Breast epithelium (tissue), 4 donors: ENCODE results near the gene CIZ1. TPM values are rescaled to one million over a fixed set of nuclear protein-coding genes. Genes with fewer than 3 reads are reported as not detected.

Experiments used
- DNase-seq, 2 donors: peaks; one replicate each; pipeline ENCODE4 v3.0.0-alpha.2; 2019; ENCODE audit warnings: low spot score in 2 of 2
- H3K27ac ChIP-seq, 2 donors: fragments of 200-600 bp; sonication (generic) in 1 of 2; one replicate each; pipeline ENCODE4 v1.5.1; 2016 to 2019; ENCODE audit warnings: mild to moderate bottlenecking in 1 of 2
- H3K27me3 ChIP-seq, 2 donors: fragments of 200-600 bp; sonication (generic) in 1 of 2; one replicate each; pipeline versions ENCODE4 v1.5.1 to v1.6.0; 2017 to 2019; ENCODE audit warnings: control low read depth in 1 of 2, mild to moderate bottlenecking in 1 of 2
- H3K36me3 ChIP-seq: fragments of 200-600 bp; one replicate; pipeline ENCODE4 v1.5.1; 2019
- H3K4me1 ChIP-seq, 2 donors: fragments of 200-600 bp; sonication (generic); one replicate each; pipeline ENCODE4 v1.5.1; 2016 to 2019; ENCODE audit warnings: control low read depth in 1 of 2
- H3K4me3 ChIP-seq, 3 donors: fragments of 200-600 bp; sonication (generic); 1 replicate in 2 of 3; 2 replicates in 1 of 3; pipeline ENCODE4 v1.5.1; 2016 to 2019; ENCODE audit warnings: mild to moderate bottlenecking in 3 of 3, moderate library complexity in 2 of 3
- H3K9me3 ChIP-seq, 2 donors: fragments of 200-600 bp; sonication (generic) in 1 of 2; one replicate each; pipeline ENCODE4 v1.5.1; 2016 to 2019; ENCODE audit warnings: control low read depth in 1 of 2
- POLR2A ChIP-seq: fragments of 450-650 bp; IDR thresholded peaks from one replicate; pipeline ENCODE4 v1.6.1; 2016; ENCODE audit warnings: antibody characterized with exemption, mild to moderate bottlenecking, moderate library complexity
- POLR2AphosphoS5 ChIP-seq, 3 donors: sonication (generic); formaldehyde crosslinking; IDR thresholded peaks; one replicate each; pipeline ENCODE4 v1.6.1; 2017; ENCODE audit warnings: antibody characterized with exemption in 3 of 3
- intact Hi-C: fragments of 100-400 bp; cut with DNase I; formaldehyde crosslinking; loops from one replicate; pipeline ENCODE4 v1.15.1; 2023; ENCODE audit warnings: low total_unique reads
- total RNA-seq, 3 donors: library from RNA; depleted of rRNA; stranded (reverse); fragments of >200 nt; gene quantifications; one replicate each; pipeline ENCODE4 v1.1.0, GENCODE V29; 2016
- TF ChIP-seq, protein P1 (sequence below), 3 donors: fragments of 450-650 bp; IDR thresholded peaks; one replicate each; pipeline ENCODE4 v1.5.1; 2016 to 2017; ENCODE audit warnings: antibody characterized with exemption in 3 of 3, mild to moderate bottlenecking in 3 of 3, moderate library complexity in 3 of 3

Gene CIZ1
- total RNA-seq, 3 donors from 2014 or later = 54.1 to 71.8 (median 58.4) TPM

DNA sequence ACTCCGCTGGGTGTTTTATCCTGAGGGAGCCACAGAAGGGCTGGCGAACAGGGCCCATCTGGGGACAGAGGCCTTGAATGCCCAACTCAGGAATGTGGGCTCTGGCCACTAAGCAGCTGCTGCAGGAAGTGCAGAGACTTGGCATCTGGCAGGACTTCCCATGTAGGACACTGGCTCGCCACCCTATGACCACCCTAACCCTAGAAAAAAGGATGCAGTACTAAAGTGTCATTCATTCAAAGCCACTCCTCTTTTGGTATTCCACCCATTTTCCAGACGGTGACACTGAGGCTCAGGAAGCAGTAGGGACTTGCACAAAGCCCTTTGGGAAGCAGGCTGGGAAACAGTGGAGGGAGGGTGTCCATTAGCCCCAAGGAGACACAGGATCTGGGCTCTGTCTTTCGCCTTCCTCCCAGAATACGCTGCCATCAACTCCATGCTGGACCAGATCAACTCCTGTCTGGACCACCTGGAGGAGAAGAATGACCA lies 28.3 kb downstream of the CIZ1 start:
- no peak overlapping the region for H3K27ac ChIP-seq
- H3K9me3 ChIP-seq = no peaks in the 10 kb centered on the region
- no peaks in the 10 kb centered on the region for H3K4me1 ChIP-seq
- DNase-seq = no peak
- intact Hi-C loops = no loop called here
- peaks cover 4% of the 10 kb centered on the region for H3K36me3 ChIP-seq
- TF ChIP-seq POLR2AphosphoS5 (IDR thresholded peaks at IDR 0.05) = no peak
- TF ChIP-seq, protein P1, sequence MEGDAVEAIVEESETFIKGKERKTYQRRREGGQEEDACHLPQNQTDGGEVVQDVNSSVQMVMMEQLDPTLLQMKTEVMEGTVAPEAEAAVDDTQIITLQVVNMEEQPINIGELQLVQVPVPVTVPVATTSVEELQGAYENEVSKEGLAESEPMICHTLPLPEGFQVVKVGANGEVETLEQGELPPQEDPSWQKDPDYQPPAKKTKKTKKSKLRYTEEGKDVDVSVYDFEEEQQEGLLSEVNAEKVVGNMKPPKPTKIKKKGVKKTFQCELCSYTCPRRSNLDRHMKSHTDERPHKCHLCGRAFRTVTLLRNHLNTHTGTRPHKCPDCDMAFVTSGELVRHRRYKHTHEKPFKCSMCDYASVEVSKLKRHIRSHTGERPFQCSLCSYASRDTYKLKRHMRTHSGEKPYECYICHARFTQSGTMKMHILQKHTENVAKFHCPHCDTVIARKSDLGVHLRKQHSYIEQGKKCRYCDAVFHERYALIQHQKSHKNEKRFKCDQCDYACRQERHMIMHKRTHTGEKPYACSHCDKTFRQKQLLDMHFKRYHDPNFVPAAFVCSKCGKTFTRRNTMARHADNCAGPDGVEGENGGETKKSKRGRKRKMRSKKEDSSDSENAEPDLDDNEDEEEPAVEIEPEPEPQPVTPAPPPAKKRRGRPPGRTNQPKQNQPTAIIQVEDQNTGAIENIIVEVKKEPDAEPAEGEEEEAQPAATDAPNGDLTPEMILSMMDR (IDR thresholded peaks at IDR 0.05) = no peak
- no peak for TF ChIP-seq POLR2A
- no peak overlapping the region for H3K4me3 ChIP-seq
- H3K27me3 ChIP-seq = no peaks in the 10 kb centered on the region

DNA sequence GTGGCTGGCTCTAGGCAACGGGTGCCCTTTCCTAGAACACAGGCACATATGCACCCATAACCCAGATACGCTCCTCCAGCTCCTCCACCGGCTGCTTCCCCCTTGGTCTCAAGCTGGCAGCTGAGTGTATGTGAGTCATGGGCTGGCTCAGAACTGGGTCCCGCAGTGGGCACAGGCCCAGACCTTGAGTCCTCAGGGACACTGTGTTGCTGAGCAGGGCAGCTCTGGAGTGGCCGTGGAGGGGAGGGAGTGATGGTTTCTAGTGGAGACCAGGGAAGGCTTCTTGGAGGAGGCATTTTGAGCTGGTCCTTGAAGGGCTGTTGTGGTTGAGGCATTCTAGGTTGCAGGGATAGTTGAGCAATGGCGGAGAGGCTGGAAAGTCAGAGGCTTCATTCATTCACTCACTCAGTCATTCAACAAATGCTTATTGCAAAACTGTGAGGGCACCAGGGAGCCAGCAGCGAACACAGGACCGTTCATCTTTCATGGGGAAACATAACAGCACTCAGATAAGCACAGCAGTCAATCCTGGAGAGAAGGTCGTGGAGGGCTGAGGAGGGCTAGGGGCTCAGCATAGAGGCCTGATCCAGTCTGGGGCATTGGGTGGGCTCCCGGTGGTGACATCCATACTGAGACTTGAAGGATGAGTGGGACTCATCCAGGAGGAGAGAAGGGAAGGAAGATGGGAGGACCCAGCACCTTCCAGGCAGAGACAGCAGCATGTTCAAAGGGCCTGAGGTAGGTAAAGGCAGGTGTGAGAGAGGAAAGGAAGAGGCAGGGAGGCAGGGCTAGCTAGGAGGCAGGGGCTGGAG lies 29.0 kb downstream of the CIZ1 start:
- no peak for DNase-seq
- Histone ChIP-seq H3K36me3 (peaks cover 4% of the 10 kb centered on the region), H3K4me3 (no peak overlapping the region), H3K27ac (no peak overlapping the region), H3K4me1 (no peaks in the 10 kb centered on the region), H3K27me3 (no peaks in the 10 kb centered on the region), H3K9me3 (no peaks in the 10 kb centered on the region)
- TF ChIP-seq POLR2A (no peak), POLR2AphosphoS5 (IDR thresholded peaks at IDR 0.05) (no peak)
- TF ChIP-seq, protein P1 (IDR thresholded peaks at IDR 0.05) = no peak
- intact Hi-C loops = no loop called here

DNA sequence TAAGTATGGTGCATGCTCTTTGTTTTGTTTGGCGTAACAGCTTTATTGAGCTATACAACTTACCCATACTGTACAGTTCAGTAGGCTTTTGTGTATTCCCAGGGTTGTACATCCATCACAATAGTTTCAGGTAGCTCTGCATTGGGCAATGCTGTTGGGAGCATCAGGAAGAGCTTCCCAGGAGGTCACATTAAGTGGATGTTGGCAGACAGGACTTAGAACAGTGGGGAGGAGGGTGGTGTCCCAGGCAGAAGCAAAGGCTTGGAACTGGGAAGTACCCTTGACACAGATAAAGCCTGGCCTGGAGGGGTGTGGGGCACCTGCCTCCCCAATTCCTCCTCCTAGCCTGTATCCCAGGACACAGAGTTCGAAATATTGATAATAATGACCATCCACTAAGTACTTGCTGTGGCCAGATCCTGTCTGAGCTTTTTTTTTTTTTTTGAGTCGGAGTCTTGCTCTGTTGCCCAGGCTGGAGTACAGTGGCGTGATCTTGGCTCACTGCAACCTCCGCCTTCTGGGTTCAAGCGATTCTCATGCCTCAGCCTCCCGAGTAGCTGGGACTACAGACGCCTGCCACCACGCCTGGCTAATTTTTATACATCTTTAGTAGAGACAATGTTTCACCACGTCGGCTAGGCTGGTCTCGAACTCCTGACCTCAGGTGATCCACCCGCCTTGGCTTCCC lies 30.0 kb downstream of the CIZ1 start:
- Histone ChIP-seq H3K9me3 (no peaks in the 10 kb centered on the region), H3K36me3 (peaks cover 1% of the 10 kb centered on the region), H3K27me3 (no peaks in the 10 kb centered on the region), H3K27ac (no peak overlapping the region), H3K4me3 (peak overlapping the region in 1 of 3 donors; percentile 80), H3K4me1 (no peaks in the 10 kb centered on the region)
- no peak for TF ChIP-seq POLR2A
- no peak for TF ChIP-seq POLR2AphosphoS5 (IDR thresholded peaks at IDR 0.05)
- TF ChIP-seq, protein P1 (IDR thresholded peaks at IDR 0.05) = no peak
- no peak for DNase-seq
- intact Hi-C loops = no loop called here

DNA sequence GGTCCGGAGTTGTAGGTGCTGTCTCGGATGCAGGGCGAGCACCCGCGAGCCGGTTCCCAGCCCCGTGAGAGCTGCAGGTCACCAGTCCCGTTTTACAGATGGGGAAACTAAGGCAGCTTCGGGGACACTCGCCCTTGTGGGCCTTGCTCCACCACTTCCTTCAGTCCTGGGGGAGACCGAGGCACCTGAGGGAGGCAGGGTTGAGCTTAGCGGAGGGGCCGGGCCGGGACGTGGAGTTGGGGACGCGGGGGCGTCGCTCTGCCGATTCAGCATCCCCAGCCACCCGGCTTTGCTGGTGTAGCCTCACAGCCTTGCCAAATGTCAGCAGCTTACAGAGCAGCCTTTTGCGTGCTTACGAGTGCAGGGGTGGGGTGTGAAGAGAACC lies 30.8 kb downstream of the CIZ1 start:
- H3K9me3 ChIP-seq = no peaks in the 10 kb centered on the region
- H3K4me1 ChIP-seq = no peaks in the 10 kb centered on the region
- peak overlapping the region; percentile 73 to 84 (median 80) for H3K4me3 ChIP-seq
- no peak for TF ChIP-seq POLR2A
- TF ChIP-seq, protein P1 (IDR thresholded peaks at IDR 0.05) = no peak
- peak in 1 of 3 donors; percentile 0 for TF ChIP-seq POLR2AphosphoS5 (IDR thresholded peaks at IDR 0.05)
- no peaks in the 10 kb centered on the region for H3K27me3 ChIP-seq
- H3K27ac ChIP-seq = peak overlapping the region; percentile 50 to 86
- no peaks in the 10 kb centered on the region for H3K36me3 ChIP-seq
- intact Hi-C loops = no loop called here
- DNase-seq = no peak
